HUES64 (cell line): ENCODE measurements around the gene DNAJB11.

Source experiments
- H3K27ac ChIP-seq: 2 replicates; pipeline ENCODE4 v1.7.0; 2013; ENCODE audit warnings: low read depth, low read length, inconsistent platforms
- H3K27me3 ChIP-seq: 2 replicates; pipeline ENCODE4 v1.6.1; 2013; ENCODE audit warnings: mild to moderate bottlenecking, low read length; ENCODE audit not compliant: insufficient read depth
- H3K36me3 ChIP-seq: 2 replicates; pipeline ENCODE4 v1.6.1; 2013; ENCODE audit warnings: mild to moderate bottlenecking, low read length; ENCODE audit not compliant: insufficient read depth
- H3K4me1 ChIP-seq: 2 replicates; pipeline ENCODE4 v1.6.1; 2013; ENCODE audit warnings: mild to moderate bottlenecking, low read length, moderate library complexity; ENCODE audit not compliant: insufficient read depth
- H3K4me3 ChIP-seq: 2 replicates; pipeline ENCODE4 v1.5.1; 2013; ENCODE audit warnings: mild to moderate bottlenecking, low read length, moderate library complexity
- H3K9ac ChIP-seq: 2 replicates; pipeline ENCODE4 v1.6.1; 2013; ENCODE audit warnings: mild to moderate bottlenecking, low read depth, low read length
- H3K9me3 ChIP-seq: 2 replicates; pipeline ENCODE4 v1.6.1; 2013; ENCODE audit warnings: low read depth, low read length; ENCODE audit not compliant: insufficient read depth
- WGBS: fragments of 150-250, 120-280 bp; methylation state at CpG from one replicate; pipeline ENCODE4 v1.1.7; 2013; ENCODE audit warnings: missing lambda C conversion rate; 5-methylcytosine and 5-hydroxymethylcytosine counted together

Gene DNAJB11

DNA sequence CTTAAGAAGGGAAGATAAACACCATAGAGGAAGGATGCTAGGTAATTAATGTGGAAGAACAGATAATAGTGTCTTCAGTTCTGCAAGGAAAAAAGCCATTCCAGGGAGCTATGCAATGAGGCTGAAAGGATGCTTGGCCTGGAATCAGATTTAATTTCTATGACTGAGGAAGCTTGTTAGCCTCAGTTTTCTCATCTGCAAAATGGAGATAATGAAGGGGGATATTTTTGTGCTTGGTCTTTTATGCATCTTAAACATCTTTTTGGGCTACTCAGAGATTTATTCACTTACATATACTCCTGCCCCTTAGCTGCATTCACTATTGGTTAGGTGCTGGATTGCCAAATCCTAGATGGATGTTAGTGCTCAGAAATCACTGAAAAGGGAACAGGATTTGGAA lies 16.7 kb downstream of the DNAJB11 start:
- Histone ChIP-seq H3K9me3 (no peaks in the 10 kb centered on the region), H3K27ac (no peak overlapping the region), H3K27me3 (no peaks in the 10 kb centered on the region), H3K9ac (no peak overlapping the region), H3K36me3 (peaks cover 41% of the 10 kb centered on the region), H3K4me1 (no peaks in the 10 kb centered on the region), H3K4me3 (no peak overlapping the region)

DNA sequence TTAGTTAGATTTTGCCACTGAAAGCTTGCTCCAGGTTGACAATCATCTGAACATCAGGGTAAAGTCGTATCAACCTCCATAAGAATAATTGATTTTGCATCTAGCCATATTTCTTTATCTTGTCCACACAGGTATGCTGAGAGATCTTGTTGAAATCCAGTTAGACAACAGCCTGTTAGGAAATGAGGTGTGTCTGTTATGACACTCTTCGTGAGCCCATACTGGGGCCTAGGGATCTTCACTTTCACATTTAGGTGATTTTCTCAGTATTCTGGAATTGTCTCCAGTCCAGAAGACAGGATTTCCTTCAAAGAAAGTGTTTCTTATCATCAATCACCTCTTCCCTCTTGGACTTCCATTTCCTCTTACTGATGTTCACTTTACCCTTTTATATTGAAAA lies 18.1 kb downstream of the DNAJB11 start:
- Histone ChIP-seq H3K27ac (no peak overlapping the region), H3K36me3 (peaks cover 27% of the 10 kb centered on the region), H3K27me3 (no peaks in the 10 kb centered on the region), H3K9ac (no peak overlapping the region), H3K4me3 (no peak overlapping the region), H3K4me1 (no peaks in the 10 kb centered on the region), H3K9me3 (no peaks in the 10 kb centered on the region)
- 84% methylated on average over 2 of the region's 2 CpGs for WGBS

DNA sequence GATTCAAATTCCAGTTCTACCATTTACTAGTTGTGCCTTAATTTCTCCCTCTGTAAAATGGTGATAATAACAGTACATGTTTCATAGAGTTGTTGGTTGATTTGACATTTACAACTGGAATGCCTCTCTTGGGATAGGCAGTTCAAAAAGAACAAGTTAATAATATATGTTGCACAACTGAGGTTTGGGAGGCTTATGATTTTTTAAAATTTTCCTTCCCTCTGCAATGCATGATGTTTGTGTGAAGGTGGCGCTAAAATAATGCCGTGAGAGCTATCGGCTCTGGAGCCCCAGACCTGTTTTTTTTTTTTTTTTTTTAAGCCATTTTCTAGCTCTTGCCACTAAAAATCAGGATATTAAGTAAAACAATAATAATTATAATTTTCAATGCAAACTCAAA lies 18.6 kb downstream of the DNAJB11 start:
- Histone ChIP-seq H3K9ac (no peak overlapping the region), H3K27me3 (no peaks in the 10 kb centered on the region), H3K27ac (no peak overlapping the region), H3K4me3 (no peak overlapping the region), H3K4me1 (no peaks in the 10 kb centered on the region), H3K36me3 (peaks cover 22% of the 10 kb centered on the region), H3K9me3 (no peaks in the 10 kb centered on the region)
- no CpG with 5 or more reads among the region's 3 CpGs for WGBS

DNA sequence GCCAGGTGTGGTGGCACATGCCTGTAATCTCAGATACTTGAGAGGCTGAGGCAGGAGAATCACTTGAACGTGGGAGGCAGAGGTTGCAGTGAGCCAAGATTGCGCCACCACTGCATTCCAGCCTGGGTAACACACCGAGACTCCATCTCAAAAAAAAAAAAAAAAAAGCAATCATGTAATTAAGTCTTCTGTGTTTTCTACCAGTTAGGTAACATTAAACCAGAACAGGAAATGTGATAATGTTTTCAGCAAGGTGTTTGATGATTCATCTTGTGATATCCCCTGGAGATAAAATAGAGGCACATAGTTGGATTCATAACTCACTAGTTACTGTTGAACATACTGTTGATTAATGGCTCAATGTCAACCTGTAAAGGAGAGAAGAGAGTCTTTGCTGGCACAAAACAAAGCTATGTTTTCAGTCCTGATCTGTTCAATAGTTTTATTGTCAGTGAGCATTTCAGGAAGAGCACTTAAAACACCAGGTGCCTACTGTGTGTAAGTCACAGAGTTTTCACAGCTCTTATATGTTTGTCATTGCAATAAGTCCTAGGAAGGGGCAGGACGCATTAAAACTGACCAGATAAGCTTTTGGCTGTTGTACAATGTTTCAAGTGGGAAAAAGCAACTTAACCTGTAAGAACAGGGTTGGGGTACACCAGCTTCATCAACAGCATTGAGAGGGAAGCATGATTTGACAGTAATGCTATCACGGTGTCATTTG lies 19.5 kb downstream of the DNAJB11 start:
- no peak overlapping the region for H3K9ac ChIP-seq
- H3K9me3 ChIP-seq = no peaks in the 10 kb centered on the region
- no peak overlapping the region for H3K4me3 ChIP-seq
- no peaks in the 10 kb centered on the region for H3K4me1 ChIP-seq
- peaks cover 13% of the 10 kb centered on the region for H3K36me3 ChIP-seq
- no peaks in the 10 kb centered on the region for H3K27me3 ChIP-seq
- H3K27ac ChIP-seq = no peak overlapping the region
- 93% methylated on average over 5 of the region's 5 CpGs for WGBS

DNA sequence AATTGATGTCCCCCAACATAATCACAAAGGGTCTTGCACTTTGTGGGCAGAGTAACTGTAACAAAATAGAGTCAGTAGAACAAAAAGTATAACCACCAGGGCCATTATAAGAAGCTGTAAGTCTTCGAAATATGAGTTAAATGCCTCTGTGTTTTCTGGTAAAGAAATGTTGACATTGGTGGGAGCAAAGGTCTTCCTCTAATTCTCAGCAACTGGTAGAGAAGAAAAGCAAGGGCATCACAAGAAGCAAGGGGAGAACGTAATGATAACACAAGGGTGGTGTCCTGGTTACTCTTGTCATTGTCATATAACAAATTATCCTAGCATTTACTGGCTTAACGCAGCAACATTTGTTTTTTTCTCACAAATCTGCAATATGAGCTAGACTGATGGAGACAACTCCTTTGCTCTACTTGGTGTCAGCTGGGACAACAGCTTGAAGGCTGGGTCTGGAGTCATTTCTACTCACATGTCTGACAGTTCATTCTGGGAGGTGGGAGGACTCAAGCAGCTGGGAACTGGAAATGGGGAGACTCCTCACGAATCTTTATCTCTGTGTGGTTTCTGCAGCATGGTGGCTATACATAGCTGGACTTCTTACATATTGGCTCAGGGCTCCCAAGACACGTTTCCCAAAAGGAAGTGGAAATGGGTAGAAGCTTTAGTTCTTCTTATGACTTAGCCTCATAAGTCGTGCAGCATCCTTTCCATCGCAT lies 20.2 kb downstream of the DNAJB11 start:
- no peak overlapping the region for H3K27ac ChIP-seq
- peaks cover 6% of the 10 kb centered on the region for H3K36me3 ChIP-seq
- no peaks in the 10 kb centered on the region for H3K9me3 ChIP-seq
- 94% methylated on average over 7 of the region's 7 CpGs for WGBS
- no peak overlapping the region for H3K9ac ChIP-seq
- no peak overlapping the region for H3K4me3 ChIP-seq
- H3K4me1 ChIP-seq = no peaks in the 10 kb centered on the region
- H3K27me3 ChIP-seq = no peaks in the 10 kb centered on the region

DNA sequence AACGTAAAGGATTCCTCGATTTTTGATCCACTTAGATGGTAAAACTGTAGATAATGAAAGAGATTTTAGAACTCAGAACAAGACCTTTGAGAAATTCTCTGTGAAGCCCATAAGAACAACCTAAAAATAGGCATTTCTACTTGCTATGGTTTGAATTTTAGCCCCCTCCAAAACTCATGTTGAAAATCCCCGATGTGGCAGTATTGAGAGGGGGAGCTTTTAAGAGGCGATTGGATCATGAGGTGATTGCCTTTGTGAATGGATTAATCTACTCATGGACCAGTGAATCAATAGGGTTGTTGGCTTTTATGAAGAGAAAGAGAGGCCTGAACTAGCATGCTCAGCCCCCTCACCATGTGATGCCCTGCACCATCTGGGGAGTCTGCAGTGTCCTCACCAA lies 22.2 kb downstream of the DNAJB11 start:
- Histone ChIP-seq H3K9ac (no peak overlapping the region), H3K27ac (no peak overlapping the region), H3K36me3 (no peaks in the 10 kb centered on the region), H3K27me3 (no peaks in the 10 kb centered on the region), H3K4me1 (peaks cover 9% of the 10 kb centered on the region), H3K9me3 (no peaks in the 10 kb centered on the region), H3K4me3 (no peak overlapping the region)
- WGBS = 91% methylated on average over 4 of the region's 4 CpGs

DNA sequence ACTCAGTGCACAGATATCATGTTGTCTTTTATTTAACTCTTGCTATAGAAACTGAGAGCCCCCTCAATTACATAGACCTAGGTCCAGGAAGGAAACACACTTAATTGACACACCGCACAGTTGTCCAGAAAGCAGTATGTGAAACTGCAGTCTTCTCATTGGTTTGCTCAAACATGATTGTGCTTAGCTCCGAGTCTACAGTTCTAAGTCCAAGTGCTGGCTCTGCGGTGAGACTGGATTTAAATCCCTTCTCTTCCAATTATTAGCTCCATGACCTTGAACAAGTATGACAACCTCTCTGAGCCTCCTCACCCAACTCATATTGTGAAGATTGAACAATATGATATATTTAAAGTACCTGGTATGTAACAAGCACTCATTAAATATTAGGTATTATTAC lies 23.3 kb downstream of the DNAJB11 start:
- H3K4me1 ChIP-seq = peaks cover 9% of the 10 kb centered on the region
- no peaks in the 10 kb centered on the region for H3K9me3 ChIP-seq
- no peak overlapping the region for H3K27ac ChIP-seq
- H3K27me3 ChIP-seq = no peaks in the 10 kb centered on the region
- no peaks in the 10 kb centered on the region for H3K36me3 ChIP-seq
- no peak overlapping the region for H3K4me3 ChIP-seq
- WGBS = 97% methylated on average over 3 of the region's 3 CpGs
- no peak overlapping the region for H3K9ac ChIP-seq

DNA sequence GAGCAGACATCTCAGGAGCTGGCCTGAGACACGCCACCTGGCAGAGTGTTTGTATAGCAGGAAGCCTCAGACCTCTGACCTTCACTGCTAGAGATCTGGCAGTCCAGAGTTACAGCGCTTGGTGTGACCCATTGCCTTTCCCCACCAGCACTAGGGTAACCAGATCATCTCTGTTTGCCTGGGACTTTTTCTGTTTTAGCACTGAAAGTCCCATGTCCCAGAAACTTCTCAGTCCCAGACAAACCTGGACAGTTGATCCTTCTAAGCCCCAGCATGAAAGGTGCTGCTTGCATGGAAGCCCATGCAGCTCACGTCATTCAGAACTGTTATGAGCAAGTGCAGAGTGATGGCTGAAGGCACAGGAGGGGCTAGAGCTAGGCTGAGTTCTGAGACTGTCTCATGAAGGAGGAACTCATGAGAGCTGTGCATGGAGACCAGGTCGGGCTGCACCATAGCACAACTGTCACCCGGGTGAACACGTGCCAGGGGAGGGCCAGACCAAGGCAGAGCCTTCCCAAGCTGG lies 24.1 kb downstream of the DNAJB11 start:
- H3K9ac ChIP-seq = no peak overlapping the region
- H3K27ac ChIP-seq = no peak overlapping the region
- no peaks in the 10 kb centered on the region for H3K9me3 ChIP-seq

DNA sequence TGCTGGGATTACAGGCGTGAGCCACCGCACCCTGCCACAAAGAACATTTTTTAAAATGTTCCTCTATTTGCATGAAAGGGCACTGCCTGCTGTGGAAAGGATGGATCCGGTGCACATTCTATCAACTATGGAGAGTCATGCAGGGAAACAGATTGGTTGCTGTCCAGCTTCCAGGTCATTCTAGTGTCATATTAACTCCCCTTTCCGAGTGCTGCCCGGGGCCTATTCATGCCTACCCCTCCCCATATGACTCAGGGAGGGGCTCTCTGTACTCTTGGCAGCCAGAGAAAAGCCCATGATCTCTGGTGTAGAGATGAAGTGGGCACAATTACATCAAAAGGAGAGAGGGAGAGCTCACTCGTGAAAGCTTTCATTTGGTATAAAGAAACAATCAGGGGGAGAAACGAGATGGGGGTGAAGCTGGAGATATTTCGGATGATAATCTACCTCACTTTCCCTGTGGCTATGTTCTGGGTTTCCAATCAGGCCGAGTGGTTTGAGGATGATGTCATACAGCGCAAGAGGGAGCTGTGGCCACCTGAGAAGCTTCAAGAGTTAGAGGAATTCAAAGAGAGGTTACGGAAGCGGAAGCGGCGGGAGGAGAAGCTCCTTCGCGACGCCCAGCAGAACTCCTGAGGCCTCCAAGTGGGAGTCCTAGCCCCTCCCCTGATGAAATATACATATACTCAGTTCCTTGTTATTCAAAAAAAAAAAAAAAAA lies 26.2 kb downstream of the DNAJB11 start:
- no peaks in the 10 kb centered on the region for H3K36me3 ChIP-seq
- no peak overlapping the region for H3K4me3 ChIP-seq
- WGBS = 43% methylated on average over 15 of the region's 17 CpGs
- H3K9me3 ChIP-seq = no peaks in the 10 kb centered on the region
- H3K4me1 ChIP-seq = peaks cover 9% of the 10 kb centered on the region
- H3K27me3 ChIP-seq = no peaks in the 10 kb centered on the region
- no peak overlapping the region for H3K27ac ChIP-seq
- H3K9ac ChIP-seq = no peak overlapping the region

More for the DNA sequence above, 24.1 kb downstream of the DNAJB11 start:
- Histone ChIP-seq H3K36me3 (no peaks in the 10 kb centered on the region), H3K4me3 (no peak overlapping the region), H3K27me3 (no peaks in the 10 kb centered on the region), H3K4me1 (peaks cover 9% of the 10 kb centered on the region)
- 94% methylated on average over 6 of the region's 6 CpGs for WGBS

DNA sequence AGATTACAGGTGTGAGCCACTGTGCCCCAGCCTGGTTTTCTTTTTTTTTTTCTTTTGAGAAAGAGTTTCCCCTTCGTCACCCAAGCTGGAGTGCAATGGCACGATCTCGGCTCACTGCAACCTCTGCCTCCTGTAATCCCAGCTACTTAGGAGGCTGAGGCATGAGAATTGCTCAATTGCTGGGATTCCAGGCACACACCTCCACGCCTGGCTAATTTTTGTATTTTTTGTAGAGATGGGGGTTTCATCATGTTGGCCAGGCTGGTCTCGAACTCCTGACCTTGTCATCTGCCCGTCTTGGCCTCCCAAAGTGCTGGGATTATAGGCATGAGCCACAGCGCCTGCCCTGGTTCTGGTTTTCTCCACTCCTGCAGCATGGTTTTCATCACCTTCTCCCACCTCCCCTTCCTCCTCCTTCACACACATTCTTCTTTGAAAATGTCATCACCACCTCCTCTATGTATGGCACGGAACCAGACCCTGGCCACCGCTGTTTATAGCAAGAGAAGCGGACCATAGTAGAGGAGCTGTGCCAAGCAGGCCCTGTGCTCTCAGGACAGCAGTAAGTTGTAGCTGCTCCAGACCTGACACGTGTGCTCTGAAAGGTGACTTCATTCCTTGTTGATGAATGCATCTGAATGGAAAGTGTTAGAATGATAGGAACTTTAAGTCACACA lies 27.7 kb downstream of the DNAJB11 start:
- Histone ChIP-seq H3K9me3 (no peaks in the 10 kb centered on the region), H3K4me3 (no peak overlapping the region), H3K36me3 (no peaks in the 10 kb centered on the region), H3K9ac (no peak overlapping the region), H3K27ac (no peak overlapping the region), H3K27me3 (no peaks in the 10 kb centered on the region), H3K4me1 (peaks cover 12% of the 10 kb centered on the region)
- WGBS = 91% methylated on average over 11 of the region's 11 CpGs

DNA sequence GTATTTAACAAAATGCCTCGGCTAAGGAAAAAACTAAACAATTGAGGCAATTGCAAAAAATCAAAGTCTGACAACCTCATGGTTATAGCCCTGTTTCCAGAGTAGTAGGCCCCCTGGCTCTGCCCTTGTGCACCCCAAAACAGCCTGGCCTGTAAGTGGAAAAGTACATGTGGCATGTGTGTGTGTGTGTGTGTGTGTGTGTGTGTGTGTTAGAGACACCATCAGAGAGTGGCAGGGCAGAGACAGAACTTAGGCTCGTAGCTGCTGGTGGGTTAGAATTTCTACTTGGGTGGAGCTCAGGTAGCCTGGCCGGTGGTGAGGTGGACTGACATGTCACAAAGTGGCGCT lies 28.2 kb downstream of the DNAJB11 start:
- no peaks in the 10 kb centered on the region for H3K27me3 ChIP-seq
- peaks cover 12% of the 10 kb centered on the region for H3K4me1 ChIP-seq
- WGBS = 87% methylated on average over 4 of the region's 4 CpGs
- no peaks in the 10 kb centered on the region for H3K36me3 ChIP-seq
- no peaks in the 10 kb centered on the region for H3K9me3 ChIP-seq
- H3K27ac ChIP-seq = no peak overlapping the region
- H3K4me3 ChIP-seq = no peak overlapping the region
- no peak overlapping the region for H3K9ac ChIP-seq
